HUES48 (cell line): ENCODE results near the gene CADPS.

ENCODE experiments used
- H3K27ac ChIP-seq: one replicate; pipeline ENCODE4 v1.7.0; 2013; ENCODE audit warnings: low read depth, low read length, inconsistent platforms
- H3K27me3 ChIP-seq: 2 replicates; pipeline ENCODE4 v1.6.1; 2013; ENCODE audit warnings: mild to moderate bottlenecking, low read length; ENCODE audit not compliant: control insufficient read depth, insufficient read depth
- H3K36me3 ChIP-seq: 2 replicates; pipeline ENCODE4 v1.6.1; 2013; ENCODE audit warnings: low read length; ENCODE audit not compliant: control insufficient read depth, insufficient read depth
- H3K4me1 ChIP-seq: 2 replicates; pipeline ENCODE4 v1.6.1; 2013; ENCODE audit warnings: mild to moderate bottlenecking, low read length; ENCODE audit not compliant: control insufficient read depth, insufficient read depth
- H3K4me3 ChIP-seq: 2 replicates; pipeline ENCODE4 v1.5.1; 2013; ENCODE audit warnings: mild to moderate bottlenecking, low read depth, low read length
- H3K9ac ChIP-seq: 2 replicates; pipeline ENCODE4 v1.6.1; 2013; ENCODE audit warnings: mild to moderate bottlenecking, low read depth, low read length, moderate library complexity
- H3K9me3 ChIP-seq: 2 replicates; pipeline ENCODE4 v1.6.1; 2013; ENCODE audit warnings: low read length; ENCODE audit not compliant: control insufficient read depth, insufficient read depth

The CADPS gene

GRCh38 chr3:62374341-62375218 lies 500.6 kb downstream of the CADPS start:
- H3K36me3 ChIP-seq = no peaks in the 10 kb centered on the region
- H3K27ac ChIP-seq = no peak overlapping the region
- peaks cover 100% of the 10 kb centered on the region for H3K27me3 ChIP-seq
- H3K9me3 ChIP-seq = no peaks in the 10 kb centered on the region
- peak overlapping the region; percentile 17 for H3K4me3 ChIP-seq
- H3K9ac ChIP-seq = no peak overlapping the region
- H3K4me1 ChIP-seq = peaks cover 70% of the 10 kb centered on the region

DNA sequence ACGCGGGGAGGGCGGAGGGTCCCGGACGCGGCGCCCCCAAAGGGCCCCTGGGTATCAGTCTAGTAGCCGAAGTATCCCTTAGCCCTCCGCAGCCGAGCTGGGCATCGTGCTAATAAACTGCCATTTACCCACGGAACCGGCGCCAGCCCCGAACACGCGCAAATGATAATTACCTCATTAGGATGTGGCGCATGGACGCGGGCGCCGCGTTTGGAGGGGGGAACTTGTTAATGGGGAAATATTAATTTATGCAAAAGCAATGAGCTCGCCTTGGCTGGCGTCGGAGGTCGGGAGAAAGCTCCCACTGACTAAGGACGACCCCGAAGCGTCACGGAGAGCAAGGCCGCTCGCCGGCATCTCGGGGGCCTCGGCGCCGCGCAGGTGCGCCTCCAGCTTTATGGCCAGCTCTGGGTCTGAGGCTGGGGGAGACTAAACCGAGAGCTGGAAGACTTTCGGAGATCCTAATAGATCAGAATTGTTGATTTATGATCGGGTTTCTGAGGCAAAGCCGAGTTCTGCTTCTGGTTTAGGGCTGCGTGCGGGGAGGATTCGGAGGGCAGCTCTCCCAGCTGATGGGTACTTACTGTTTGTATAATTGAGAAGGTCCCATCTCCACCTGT lies 501.4 kb downstream of the CADPS start:
- Histone ChIP-seq H3K9ac (no peak overlapping the region), H3K27ac (no peak overlapping the region), H3K4me1 (peaks cover 67% of the 10 kb centered on the region), H3K36me3 (no peaks in the 10 kb centered on the region), H3K4me3 (peak overlapping the region; percentile 14; the same call in 1 of the 2 replicates), H3K27me3 (peaks cover 100% of the 10 kb centered on the region), H3K9me3 (no peaks in the 10 kb centered on the region)

GRCh38 chr3:62373215-62373614 lies 502.0 kb downstream of the CADPS start, which contains the start of gene FEZF2:
Gene FEZF2 (minus strand): TSS chr3:62373550. CDS start chr3:62372868, 682 bp downstream.
- H3K9ac ChIP-seq = no peak within 1 kb of the TSS
- H3K27me3 ChIP-seq = peaks cover 100% of the 10 kb centered on the region
- H3K9me3 ChIP-seq = no peaks in the 10 kb centered on the region
- H3K27ac ChIP-seq = no peak within 1 kb of the TSS
- peaks cover 61% of the 10 kb centered on the region for H3K4me1 ChIP-seq
- H3K36me3 ChIP-seq = no peaks in the 10 kb centered on the region
- peak within 1 kb of the TSS; percentile 50 for H3K4me3 ChIP-seq

GRCh38 chr3:62372621-62373041 lies 502.6 kb downstream of the CADPS start:
- Histone ChIP-seq H3K27ac (no peak overlapping the region), H3K27me3 (peaks cover 100% of the 10 kb centered on the region), H3K4me3 (peak overlapping the region; percentile 50; the same call in 1 of the 2 replicates), H3K9ac (no peak overlapping the region), H3K4me1 (peaks cover 60% of the 10 kb centered on the region), H3K36me3 (no peaks in the 10 kb centered on the region), H3K9me3 (no peaks in the 10 kb centered on the region)

- H3K4me3 ChIP-seq = peak overlapping the region; percentile 50; the same call in 1 of the 2 replicates
- H3K27me3 ChIP-seq = peaks cover 100% of the 10 kb centered on the region
- no peak overlapping the region for H3K27ac ChIP-seq
- no peaks in the 10 kb centered on the region for H3K36me3 ChIP-seq
- no peaks in the 10 kb centered on the region for H3K9me3 ChIP-seq
- H3K4me1 ChIP-seq = peaks cover 65% of the 10 kb centered on the region
- H3K9ac ChIP-seq = no peak overlapping the region
Measured at GRCh38 chr3:62371720-62372591, 503.3 kb downstream of the CADPS start.

DNA sequence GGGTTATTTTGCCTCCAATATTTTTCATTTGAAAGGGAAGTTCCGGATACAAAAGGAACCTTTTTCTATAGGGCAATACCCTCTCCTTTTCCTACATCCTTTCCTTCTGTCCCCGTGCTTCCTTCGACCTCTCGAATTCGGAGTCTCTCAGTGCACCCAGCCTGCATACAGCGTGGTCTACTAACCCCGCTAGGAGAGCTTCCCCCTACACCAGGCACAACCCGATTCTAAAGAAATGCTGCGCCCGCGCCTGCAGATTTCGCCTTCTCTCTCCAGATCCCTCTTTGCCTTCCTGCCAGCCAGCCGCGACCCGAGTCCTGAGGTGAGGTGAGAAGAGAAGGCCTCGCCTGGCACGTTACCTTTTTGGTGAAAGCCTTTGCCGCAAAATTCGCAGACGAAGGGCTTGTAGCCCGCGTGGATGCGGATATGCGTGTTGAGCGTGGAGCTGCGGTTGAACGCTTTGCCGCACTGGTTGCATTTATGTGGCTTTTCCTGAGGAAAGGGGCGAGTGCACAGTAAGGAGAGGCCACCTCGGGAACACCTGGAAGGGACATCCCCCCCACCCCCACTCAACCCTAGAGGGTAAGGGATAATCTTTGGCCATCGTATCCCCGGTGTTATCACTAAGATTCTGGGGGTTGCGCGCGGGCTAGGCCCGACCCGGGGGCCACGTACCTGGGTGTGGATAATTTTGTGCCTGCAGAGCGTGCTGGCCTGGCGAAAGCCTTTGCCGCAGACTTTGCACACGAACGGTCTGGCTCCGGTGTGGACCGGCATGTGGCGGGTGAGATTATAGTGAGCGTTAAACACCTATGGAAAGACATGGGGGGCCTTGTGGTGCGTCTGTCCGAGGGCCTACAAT lies 504.1 kb downstream of the CADPS start:
- Histone ChIP-seq H3K9ac (no peak overlapping the region), H3K4me1 (peaks cover 65% of the 10 kb centered on the region), H3K4me3 (0 out of 2 replicates have a peak overlapping the region, but pooled peaks have one; percentile 3), H3K36me3 (no peaks in the 10 kb centered on the region), H3K27me3 (peaks cover 100% of the 10 kb centered on the region), H3K27ac (no peak overlapping the region), H3K9me3 (no peaks in the 10 kb centered on the region)

DNA sequence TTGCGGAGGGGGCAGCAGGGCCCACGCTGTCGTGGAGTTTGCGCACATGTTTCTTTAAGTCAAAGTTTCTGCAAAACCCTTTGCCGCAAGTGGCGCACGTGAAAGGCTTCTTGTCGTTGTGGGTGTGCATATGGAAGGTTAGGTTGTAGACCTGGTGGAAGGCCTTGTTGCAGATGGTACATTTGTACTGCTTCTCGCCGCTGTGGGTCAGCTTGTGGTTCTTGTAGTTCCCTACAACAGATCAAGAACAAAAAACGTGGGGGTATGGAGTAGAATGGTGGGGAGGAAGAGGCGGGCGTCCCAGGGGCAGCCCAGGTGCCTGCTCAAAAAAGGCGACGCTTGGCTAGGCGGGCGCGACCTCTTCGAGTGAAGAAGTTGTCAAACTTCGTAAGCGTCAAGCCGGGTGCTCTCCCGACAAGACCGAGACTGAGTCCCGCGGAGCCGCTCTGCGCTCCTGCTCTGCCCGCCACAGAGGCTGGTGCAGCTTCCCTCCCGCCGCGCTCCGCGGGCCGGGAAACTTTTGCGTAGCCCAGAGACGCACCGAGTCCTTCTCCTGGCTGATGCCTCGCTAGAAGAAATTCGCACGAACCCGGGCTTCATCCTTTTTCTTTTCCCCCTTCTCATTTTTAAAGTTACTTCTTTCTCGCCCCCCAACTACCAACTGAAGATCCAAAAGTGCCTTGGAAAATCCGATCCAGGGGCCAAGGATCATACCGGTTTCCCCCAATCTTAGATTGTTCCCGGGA lies 504.9 kb downstream of the CADPS start:
- peaks cover 100% of the 10 kb centered on the region for H3K27me3 ChIP-seq
- 0 out of 2 replicates have a peak overlapping the region, but pooled peaks have one; percentile 3 for H3K4me3 ChIP-seq

GRCh38 chr3:62369476-62369743 lies 505.8 kb downstream of the CADPS start:
- Histone ChIP-seq H3K9me3 (no peaks in the 10 kb centered on the region), H3K9ac (no peak overlapping the region), H3K4me1 (peaks cover 65% of the 10 kb centered on the region), H3K27ac (no peak overlapping the region), H3K4me3 (peak overlapping the region; percentile 57), H3K27me3 (peaks cover 100% of the 10 kb centered on the region), H3K36me3 (no peaks in the 10 kb centered on the region)

More for the DNA sequence above, 504.9 kb downstream of the CADPS start:
- Histone ChIP-seq H3K4me1 (peaks cover 65% of the 10 kb centered on the region), H3K9ac (no peak overlapping the region), H3K9me3 (no peaks in the 10 kb centered on the region), H3K27ac (no peak overlapping the region), H3K36me3 (no peaks in the 10 kb centered on the region)

DNA sequence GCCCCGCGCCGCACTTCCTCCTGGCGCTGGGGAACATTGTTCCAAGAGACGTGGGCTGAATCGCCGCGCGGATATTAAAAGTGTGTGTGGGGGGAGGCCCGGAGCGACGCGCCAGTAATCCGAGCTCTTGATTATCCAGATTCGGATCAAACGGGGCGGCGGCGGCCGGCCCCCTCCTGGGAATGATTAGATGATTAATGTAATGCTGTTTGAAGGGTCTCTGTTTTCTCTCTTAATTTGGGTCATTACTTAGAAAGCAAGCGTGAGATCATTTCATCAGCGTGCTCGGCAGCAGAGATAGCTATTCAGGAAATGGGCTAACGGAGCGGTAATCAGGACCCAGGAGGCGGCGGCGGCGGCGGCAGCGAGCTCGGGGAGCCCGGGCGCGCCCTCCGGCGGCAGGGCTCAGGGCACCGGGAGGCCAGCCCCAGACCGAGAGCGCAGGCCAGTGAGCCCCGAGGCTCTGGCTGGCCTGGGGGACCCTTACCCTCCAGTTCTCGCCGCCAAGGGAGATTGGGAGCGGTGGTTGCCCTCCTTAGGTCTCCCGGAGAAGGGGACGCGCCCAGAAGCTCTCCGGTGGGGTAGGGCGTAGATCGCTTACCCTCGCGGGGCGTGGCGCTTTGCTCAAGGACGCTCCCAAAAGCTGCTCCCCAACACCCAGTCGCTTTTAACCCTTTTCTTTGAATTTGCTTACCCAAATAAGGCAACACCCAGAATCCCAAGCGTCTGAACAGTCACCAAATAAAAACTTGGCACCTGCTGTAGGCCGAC lies 506.3 kb downstream of the CADPS start:
- Histone ChIP-seq H3K27ac (no peak overlapping the region), H3K27me3 (peaks cover 100% of the 10 kb centered on the region), H3K4me3 (peak overlapping the region; percentile 57), H3K9ac (no peak overlapping the region), H3K4me1 (peaks cover 60% of the 10 kb centered on the region), H3K9me3 (no peaks in the 10 kb centered on the region), H3K36me3 (no peaks in the 10 kb centered on the region)
